Stomach (tissue), 4 donors: ENCODE measurements around the gene MLLT6.

ENCODE experiments used
- EP300 ChIP-seq: sonication (generic); formaldehyde crosslinking; IDR thresholded peaks from one replicate; pipeline ENCODE4 v1.6.1; 2017; ENCODE audit warnings: antibody characterized with exemption
- POLR2A ChIP-seq, 4 donors: fragments of 450-650 bp; IDR thresholded peaks; one replicate each; pipeline ENCODE4 v1.6.1; 2016; ENCODE audit warnings: antibody characterized with exemption in 4 of 4, control low read depth in 2 of 4, mild to moderate bottlenecking in 1 of 4, moderate library complexity in 1 of 4
- TF ChIP-seq, protein P1 (sequence below), 7 experiments: fragments of 450-650 bp in 4 of 7; fragments of 200-600 bp in 3 of 7; sonication (generic) in 3 of 7; IDR thresholded peaks; one replicate each; pipeline ENCODE4 v1.5.1; 2016 to 2019; ENCODE audit warnings: antibody characterized with exemption in 7 of 7, control low read depth in 2 of 7, mild to moderate bottlenecking in 1 of 7

DNA sequence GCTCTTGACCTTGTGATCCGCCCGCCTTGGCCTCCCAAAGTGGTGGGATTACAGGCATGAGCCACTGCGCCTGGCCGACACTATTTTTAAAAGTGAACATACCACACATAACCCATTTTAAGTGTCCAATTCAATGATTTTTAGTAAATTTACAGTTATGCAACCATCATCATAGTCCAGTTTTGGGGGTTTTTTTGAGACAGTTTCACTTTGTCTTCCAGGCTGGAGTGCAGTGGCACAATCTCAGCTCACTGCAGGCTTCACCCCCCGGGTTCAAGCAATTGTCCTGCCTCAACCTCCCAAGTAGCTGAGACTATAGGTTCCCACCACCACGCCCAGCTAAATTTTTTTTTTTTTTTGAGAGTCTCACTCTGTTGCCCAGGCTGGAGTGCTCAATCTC, 27.3 kb upstream of the MLLT6 start:
- TF ChIP-seq POLR2A (IDR thresholded peaks at IDR 0.05) (no peak), EP300 (no peak)
- TF ChIP-seq, protein P1, sequence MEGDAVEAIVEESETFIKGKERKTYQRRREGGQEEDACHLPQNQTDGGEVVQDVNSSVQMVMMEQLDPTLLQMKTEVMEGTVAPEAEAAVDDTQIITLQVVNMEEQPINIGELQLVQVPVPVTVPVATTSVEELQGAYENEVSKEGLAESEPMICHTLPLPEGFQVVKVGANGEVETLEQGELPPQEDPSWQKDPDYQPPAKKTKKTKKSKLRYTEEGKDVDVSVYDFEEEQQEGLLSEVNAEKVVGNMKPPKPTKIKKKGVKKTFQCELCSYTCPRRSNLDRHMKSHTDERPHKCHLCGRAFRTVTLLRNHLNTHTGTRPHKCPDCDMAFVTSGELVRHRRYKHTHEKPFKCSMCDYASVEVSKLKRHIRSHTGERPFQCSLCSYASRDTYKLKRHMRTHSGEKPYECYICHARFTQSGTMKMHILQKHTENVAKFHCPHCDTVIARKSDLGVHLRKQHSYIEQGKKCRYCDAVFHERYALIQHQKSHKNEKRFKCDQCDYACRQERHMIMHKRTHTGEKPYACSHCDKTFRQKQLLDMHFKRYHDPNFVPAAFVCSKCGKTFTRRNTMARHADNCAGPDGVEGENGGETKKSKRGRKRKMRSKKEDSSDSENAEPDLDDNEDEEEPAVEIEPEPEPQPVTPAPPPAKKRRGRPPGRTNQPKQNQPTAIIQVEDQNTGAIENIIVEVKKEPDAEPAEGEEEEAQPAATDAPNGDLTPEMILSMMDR (IDR thresholded peaks at IDR 0.05): no peak
